ENCODE results near the gene PAX8.

The PAX8 gene

GRCh38 chr2:113173542-113174375, 105.0 kb downstream of the PAX8 start, which contains the start of gene PSD4:
Gene PSD4, plus strand, starts transcription at chr2:113173971. Its CDS starts 8,486 bp downstream, at chr2:113182457.
- H3K9me3 ChIP-seq (replicated peaks in 1 of 2; ENCODE audit: control insufficient read depth in 2 of 2, insufficient read depth in 1 of 2, low read depth in 1 of 2, low read length in 2 of 2), result no peaks in the 10 kb centered on the region
- no peaks in the 10 kb centered on the region for H3K36me3 ChIP-seq (replicated peaks in 1 of 2; ENCODE audit: control insufficient read depth in 2 of 2, insufficient read depth in 2 of 2, low read length in 2 of 2)
- peak within 1 kb of the TSS; percentile 32 for H3K14ac ChIP-seq (ENCODE audit: low read length)
- peak within 1 kb of the TSS; percentile 63 for H3K23ac ChIP-seq (ENCODE audit: low read depth, low read length, poor library complexity)
- H3K4me1 ChIP-seq (ENCODE audit: control insufficient read depth in 2 of 2, insufficient read depth in 1 of 2, low read depth in 1 of 2, low read length in 2 of 2), result peaks cover 14 to 15% of the 10 kb centered on the region in 2 donors
- peak within 1 kb of the TSS; percentile 76 for H2BK12ac ChIP-seq (ENCODE audit: low read length)
- H2BK5ac ChIP-seq (ENCODE audit: low read length), result no peak within 1 kb of the TSS
- H2AK5ac ChIP-seq (ENCODE audit: low read depth, low read length), result peak within 1 kb of the TSS; percentile 76
- H4K91ac ChIP-seq (ENCODE audit: low read depth, low read length, poor library complexity), result no peak within 1 kb of the TSS
- no peak within 1 kb of the TSS for H3K4me2 ChIP-seq (ENCODE audit: insufficient read depth, low read length, poor library complexity, severe bottlenecking)
- DNase-seq (ENCODE audit: low spot score), result no peak
- peak within 1 kb of the TSS in 1 of 2 donors; percentile 35 for H3K4me3 ChIP-seq (ENCODE audit: low read length in 2 of 2)
- peak within 1 kb of the TSS; percentile 74 for H3K18ac ChIP-seq (ENCODE audit: low read length)
- H3K9ac ChIP-seq (ENCODE audit: low read depth, low read length, poor library complexity), result no peak within 1 kb of the TSS
- no peak within 1 kb of the TSS for H3K27ac ChIP-seq (replicated peaks; ENCODE audit: low read length)
- H3K4ac ChIP-seq (ENCODE audit: low read length), result peak within 1 kb of the TSS; percentile 40
- H2BK120ac ChIP-seq (ENCODE audit: low read depth, low read length), result no peak within 1 kb of the TSS
- peaks cover 0 to 4% (median 0%) of the 10 kb centered on the region in 3 experiments for H3K27me3 ChIP-seq (ENCODE audit: control insufficient read depth in 3 of 3, insufficient read depth in 3 of 3, low read depth in 1 of 3, low read length in 3 of 3)
- H2BK15ac ChIP-seq (ENCODE audit: low read length), result peak within 1 kb of the TSS; percentile 76
- no peaks in the 10 kb centered on the region for H3K79me1 ChIP-seq (ENCODE audit: low read depth, low read length)
- H4K8ac ChIP-seq (ENCODE audit: low read depth, low read length), result peak within 1 kb of the TSS; percentile 75
- peak within 1 kb of the TSS; percentile 81 for H2AFZ ChIP-seq (ENCODE audit: low read length)
- no CpG with 5 or more reads among the region's 14 CpGs for WGBS, 2 donors (ENCODE audit: extremely low coverage in 2 of 2, insufficient read length in 2 of 2, insufficient replicate concordance in 1 of 2)

- Histone ChIP-seq H3K27ac (replicated peaks; ENCODE audit: low read length) (no peak overlapping the region), H4K8ac (ENCODE audit: low read depth, low read length) (no peak overlapping the region), H3K4me2 (ENCODE audit: insufficient read depth, low read length, poor library complexity, severe bottlenecking) (no peak overlapping the region), H3K4me3 (ENCODE audit: low read length in 2 of 2) (peak overlapping the region in 1 of 2 donors; percentile 35), H3K14ac (ENCODE audit: low read length) (no peak overlapping the region), H3K27me3 (ENCODE audit: control insufficient read depth in 3 of 3, insufficient read depth in 3 of 3, low read depth in 1 of 3, low read length in 3 of 3) (no peaks in the 10 kb centered on the region), H2BK5ac (ENCODE audit: low read length) (no peak overlapping the region), H2BK15ac (ENCODE audit: low read length) (no peak overlapping the region), H3K9ac (ENCODE audit: low read depth, low read length, poor library complexity) (no peak overlapping the region), H2AK5ac (ENCODE audit: low read depth, low read length) (peak overlapping the region; percentile 21), H2BK12ac (ENCODE audit: low read length) (peak overlapping the region; percentile 63), H3K18ac (ENCODE audit: low read length) (peak overlapping the region; percentile 39), H3K36me3 (replicated peaks in 1 of 2; ENCODE audit: control insufficient read depth in 2 of 2, insufficient read depth in 2 of 2, low read length in 2 of 2) (no peaks in the 10 kb centered on the region), H3K4ac (ENCODE audit: low read length) (peak overlapping the region; percentile 24), H3K79me1 (ENCODE audit: low read depth, low read length) (no peaks in the 10 kb centered on the region), H3K9me3 (replicated peaks in 1 of 2; ENCODE audit: control insufficient read depth in 2 of 2, insufficient read depth in 1 of 2, low read depth in 1 of 2, low read length in 2 of 2) (no peaks in the 10 kb centered on the region), H4K91ac (ENCODE audit: low read depth, low read length, poor library complexity) (no peak overlapping the region), H3K4me1 (ENCODE audit: control insufficient read depth in 2 of 2, insufficient read depth in 1 of 2, low read depth in 1 of 2, low read length in 2 of 2) (peaks cover 14 to 15% of the 10 kb centered on the region in 2 donors), H3K23ac (ENCODE audit: low read depth, low read length, poor library complexity) (no peak overlapping the region), H2BK120ac (ENCODE audit: low read depth, low read length) (no peak overlapping the region), H2AFZ (ENCODE audit: low read length) (no peak overlapping the region)
- no peak for DNase-seq (ENCODE audit: low spot score)
- WGBS, 2 donors (ENCODE audit: extremely low coverage in 2 of 2, insufficient read length in 2 of 2, insufficient replicate concordance in 1 of 2), result no CpG with 5 or more reads among the region's 16 CpGs
Measured at GRCh38 chr2:113172721-113173541, 105.8 kb downstream of the PAX8 start.

DNA sequence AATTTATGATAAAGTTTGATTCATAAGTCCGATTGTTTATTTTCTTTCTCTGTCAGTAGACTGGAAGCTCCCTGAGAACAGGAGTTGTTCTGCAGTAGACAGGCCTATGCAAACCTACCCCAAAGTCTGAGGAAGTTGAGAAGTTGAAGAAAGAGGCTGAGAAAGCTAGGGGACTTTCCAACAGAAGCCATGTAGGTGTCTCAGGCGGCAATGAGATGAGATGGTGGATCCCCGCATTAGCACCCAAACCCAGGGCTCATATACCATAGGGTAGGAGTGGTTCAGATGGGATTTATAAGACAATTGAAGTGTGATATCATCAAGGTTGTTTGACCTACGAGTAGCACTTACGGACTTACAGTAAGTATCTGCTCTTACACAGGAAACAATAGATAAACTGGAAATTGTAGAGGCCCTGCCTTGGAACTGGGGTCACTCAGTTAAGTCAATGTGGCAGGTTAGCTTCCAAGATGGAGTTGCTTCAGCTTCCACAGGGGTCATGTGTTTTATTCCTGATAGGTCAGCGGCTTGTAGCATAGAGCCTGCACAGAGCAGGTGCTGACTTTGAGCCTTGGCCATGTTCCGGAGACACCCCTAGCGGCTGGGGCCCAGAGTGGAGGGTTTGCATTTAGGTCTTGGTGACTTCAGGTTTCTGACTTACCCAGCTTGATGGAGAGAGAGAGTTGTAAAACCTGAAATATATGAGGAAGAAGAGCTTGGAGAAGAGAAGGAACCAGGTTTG, 107.2 kb downstream of the PAX8 start:
- no peak overlapping the region for H2BK12ac ChIP-seq (ENCODE audit: low read length)
- no peak overlapping the region for H2BK15ac ChIP-seq (ENCODE audit: low read length)
- no peak overlapping the region for H3K4ac ChIP-seq (ENCODE audit: low read length)
- no peaks in the 10 kb centered on the region for H3K27me3 ChIP-seq (ENCODE audit: control insufficient read depth in 3 of 3, insufficient read depth in 3 of 3, low read depth in 1 of 3, low read length in 3 of 3)
- H3K14ac ChIP-seq (ENCODE audit: low read length), result no peak overlapping the region
- no peak overlapping the region for H4K8ac ChIP-seq (ENCODE audit: low read depth, low read length)
- H2BK5ac ChIP-seq (ENCODE audit: low read length), result no peak overlapping the region
- DNase-seq (ENCODE audit: low spot score), result no peak
- H4K91ac ChIP-seq (ENCODE audit: low read depth, low read length, poor library complexity), result no peak overlapping the region
- no peak overlapping the region for H3K23ac ChIP-seq (ENCODE audit: low read depth, low read length, poor library complexity)
- H3K18ac ChIP-seq (ENCODE audit: low read length), result no peak overlapping the region
- no peaks in the 10 kb centered on the region for H3K9me3 ChIP-seq (replicated peaks in 1 of 2; ENCODE audit: control insufficient read depth in 2 of 2, insufficient read depth in 1 of 2, low read depth in 1 of 2, low read length in 2 of 2)
- H3K9ac ChIP-seq (ENCODE audit: low read depth, low read length, poor library complexity), result no peak overlapping the region
- H3K4me3 ChIP-seq (ENCODE audit: low read length in 2 of 2), result no peak overlapping the region
- no peak overlapping the region for H3K4me2 ChIP-seq (ENCODE audit: insufficient read depth, low read length, poor library complexity, severe bottlenecking)
- peaks cover 15 to 16% of the 10 kb centered on the region in 2 donors for H3K4me1 ChIP-seq (ENCODE audit: control insufficient read depth in 2 of 2, insufficient read depth in 1 of 2, low read depth in 1 of 2, low read length in 2 of 2)
- no peaks in the 10 kb centered on the region for H3K79me1 ChIP-seq (ENCODE audit: low read depth, low read length)
- no peak overlapping the region for H2AFZ ChIP-seq (ENCODE audit: low read length)
- H3K36me3 ChIP-seq (replicated peaks in 1 of 2; ENCODE audit: control insufficient read depth in 2 of 2, insufficient read depth in 2 of 2, low read length in 2 of 2), result no peaks in the 10 kb centered on the region
- H3K27ac ChIP-seq (replicated peaks; ENCODE audit: low read length), result no peak overlapping the region
- no peak overlapping the region for H2AK5ac ChIP-seq (ENCODE audit: low read depth, low read length)
- no CpG with 5 or more reads among the region's 8 CpGs for WGBS, 2 donors (ENCODE audit: extremely low coverage in 2 of 2, insufficient read length in 2 of 2, insufficient replicate concordance in 1 of 2)
- H2BK120ac ChIP-seq (ENCODE audit: low read depth, low read length), result no peak overlapping the region
